NCI-H2196 (cell line): ENCODE measurements around the gene CMTM7.
"Not testable (repeated sequence)": the region's sequence is repeated elsewhere in the genome, so short reads cannot be mapped to it uniquely, and the experiment has no call there.

Source experiments
- DNase-seq: peaks from one replicate; lab custom pipeline; 2025; ENCODE audit not compliant: unreplicated experiment; lab: John Stamatoyannopoulos, UW

Gene CMTM7

DNA sequence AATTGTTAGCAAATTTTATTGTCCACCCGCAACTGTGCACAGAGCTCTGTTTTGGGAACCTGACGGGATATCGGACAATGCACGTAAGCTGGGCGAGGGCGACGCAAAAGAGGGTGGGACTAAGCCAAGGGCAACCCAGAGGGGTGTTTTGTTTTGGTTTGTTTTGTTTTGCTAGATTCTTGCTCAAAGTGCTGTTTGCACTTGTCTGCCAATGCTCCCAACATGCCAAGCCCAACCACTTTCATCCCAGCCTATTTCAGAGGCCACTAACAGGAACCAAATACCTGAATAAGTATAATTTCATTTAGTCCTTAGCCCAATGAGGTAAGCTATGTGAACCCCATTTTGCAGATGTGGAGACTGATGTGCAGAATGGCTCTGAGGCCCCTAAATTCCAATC is 9.7 kb upstream of the CMTM7 start:
- no peak for DNase-seq

DNA sequence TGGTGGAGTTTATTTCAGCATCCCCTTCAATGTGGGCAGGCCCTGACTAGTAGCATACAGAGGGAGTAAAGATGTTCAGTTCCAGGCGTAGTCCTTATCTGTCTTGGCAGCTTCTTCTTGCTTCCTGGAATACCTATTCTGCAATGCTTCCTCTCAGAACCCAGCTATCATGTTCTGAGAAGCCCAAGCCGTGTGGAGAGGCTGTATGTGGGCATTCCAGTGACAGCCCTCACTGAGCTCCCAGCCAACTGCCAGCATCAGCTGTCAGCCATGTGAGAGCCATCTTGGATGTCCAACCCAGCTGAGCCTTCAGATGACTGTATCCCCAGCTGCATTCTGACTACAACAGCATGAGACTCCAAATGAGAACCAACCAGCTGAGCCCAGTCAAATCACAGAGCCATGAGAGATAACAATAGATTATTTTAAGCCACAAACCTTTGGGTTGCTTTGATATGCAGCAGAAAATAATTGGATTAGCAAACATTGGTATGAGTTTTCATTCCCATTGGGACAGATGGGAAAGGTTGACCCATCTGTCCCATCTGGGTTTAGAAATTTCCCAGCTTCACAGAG is 8.4 kb upstream of the CMTM7 start:
- DNase-seq = no peak

GRCh38 chr3:32384938-32385337 is 6.7 kb upstream of the CMTM7 start:
- DNase-seq = no peak

DNA sequence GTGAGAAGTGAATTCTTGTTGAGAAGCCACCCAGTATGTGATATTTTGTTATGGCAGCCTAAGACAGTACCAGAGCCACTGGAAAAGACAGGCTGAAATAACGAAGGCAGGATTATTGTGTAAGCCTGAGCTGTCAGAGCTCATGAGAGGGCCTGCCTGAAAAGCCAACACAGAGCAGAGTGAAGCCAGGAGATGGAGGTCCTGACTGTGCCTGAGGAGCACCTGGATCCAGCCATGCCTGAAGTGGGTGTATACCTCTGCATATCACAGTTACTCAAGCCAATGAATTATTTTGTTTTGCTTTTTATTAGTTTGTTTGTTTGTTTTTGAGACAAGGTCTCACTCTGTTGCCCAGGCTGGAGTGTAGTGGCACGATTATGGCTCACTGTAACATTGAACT is 4.1 kb upstream of the CMTM7 start:
- DNase-seq = no peak

DNA sequence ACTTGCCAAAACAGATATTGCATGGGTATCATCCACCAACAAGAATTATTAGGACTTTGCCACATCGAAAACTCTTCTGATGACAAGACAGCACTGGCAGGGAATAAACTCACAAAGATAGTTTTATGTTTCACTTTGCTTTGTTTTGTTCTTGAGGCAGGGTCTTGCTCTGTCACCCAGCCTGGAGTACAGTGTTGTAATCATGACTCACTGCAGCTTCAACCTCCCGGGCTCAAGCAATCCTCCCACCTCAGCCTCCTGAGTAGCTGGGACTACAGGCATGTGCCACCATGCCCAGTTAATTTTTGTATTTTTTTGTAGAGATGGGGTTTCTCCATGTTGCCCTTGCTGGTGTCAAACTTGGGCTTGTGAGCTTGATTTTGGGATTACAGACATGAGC is 2.1 kb upstream of the CMTM7 start:
- DNase-seq = not testable (repeated sequence)

DNA sequence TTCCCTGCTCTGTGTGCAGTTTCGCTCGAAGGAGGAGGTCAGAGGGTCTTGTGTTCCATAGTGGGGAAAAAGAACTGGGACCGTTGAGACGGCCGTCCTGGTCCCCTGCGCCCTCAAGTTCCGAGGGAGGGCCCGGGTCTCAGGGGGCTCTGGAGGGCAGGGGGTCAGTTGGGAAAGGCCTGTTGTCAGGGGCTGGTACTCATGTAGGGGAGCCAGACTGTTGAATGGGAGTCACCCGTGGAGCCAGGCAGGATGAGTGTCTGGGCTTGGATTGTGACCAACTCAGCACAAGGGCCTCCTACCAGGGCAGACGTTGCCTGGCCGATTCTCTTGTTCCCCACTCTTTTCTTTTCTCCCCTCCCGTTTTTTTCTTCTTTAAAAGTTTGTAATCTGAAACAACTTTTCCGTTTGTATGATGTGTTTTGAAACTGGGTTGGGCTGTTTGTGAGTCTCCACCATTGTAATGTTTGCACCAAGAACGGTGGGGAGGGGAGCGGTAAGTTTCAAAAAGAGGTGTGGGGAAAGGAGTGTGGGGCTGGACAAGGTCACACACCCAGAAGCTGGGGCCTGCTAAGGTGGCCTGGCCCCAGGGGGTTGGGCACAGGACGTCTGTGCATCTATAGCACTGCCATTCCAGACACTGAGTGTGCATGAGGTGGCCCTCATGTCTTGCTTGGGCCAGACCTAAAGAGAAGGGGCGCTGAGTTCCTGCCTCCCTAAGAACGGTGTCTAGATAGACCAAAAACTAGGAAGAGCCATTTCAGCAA is 1.1 kb downstream of the CMTM7 start:
- DNase-seq = no peak

- DNase-seq = no peak
These were observed 3.8 kb downstream of the CMTM7 start for GRCh38 chr3:32395496-32395895.

- no peak for DNase-seq
These were observed 6.3 kb downstream of the CMTM7 start for GRCh38 chr3:32397941-32398340.

GRCh38 chr3:32398531-32398930 is 6.9 kb downstream of the CMTM7 start:
- DNase-seq = no peak

DNA sequence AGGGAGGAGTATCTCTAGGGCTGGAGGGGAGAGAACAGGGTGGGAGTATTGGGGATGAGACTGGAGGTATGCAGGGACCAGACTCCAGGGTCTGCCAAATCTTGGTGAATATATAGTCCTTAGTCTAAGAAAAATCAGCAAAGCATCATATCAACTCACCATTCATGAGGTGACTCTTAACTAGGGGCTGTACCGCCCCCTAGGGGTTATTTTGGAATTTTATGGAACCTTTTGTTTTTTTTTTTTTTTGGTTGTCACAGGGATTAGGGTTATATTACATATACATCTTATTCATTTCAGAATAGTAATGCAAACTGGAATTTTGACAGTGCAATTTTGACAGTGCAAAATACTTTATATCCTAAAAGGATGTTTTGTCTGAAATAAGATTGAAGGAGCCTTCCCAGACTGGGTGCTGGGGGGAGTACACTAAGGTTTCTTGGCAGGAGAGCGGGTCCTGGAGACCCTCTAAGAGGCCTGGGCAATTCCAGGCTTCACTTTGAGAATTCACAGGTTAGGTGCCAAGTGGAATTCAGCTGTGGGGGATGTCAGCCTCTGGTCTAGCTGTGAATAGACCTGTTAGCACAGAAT is 7.5 kb downstream of the CMTM7 start:
- peak; percentile 40 for DNase-seq

- DNase-seq = no peak
These were observed 9.5 kb downstream of the CMTM7 start for GRCh38 chr3:32401126-32401525.

DNA sequence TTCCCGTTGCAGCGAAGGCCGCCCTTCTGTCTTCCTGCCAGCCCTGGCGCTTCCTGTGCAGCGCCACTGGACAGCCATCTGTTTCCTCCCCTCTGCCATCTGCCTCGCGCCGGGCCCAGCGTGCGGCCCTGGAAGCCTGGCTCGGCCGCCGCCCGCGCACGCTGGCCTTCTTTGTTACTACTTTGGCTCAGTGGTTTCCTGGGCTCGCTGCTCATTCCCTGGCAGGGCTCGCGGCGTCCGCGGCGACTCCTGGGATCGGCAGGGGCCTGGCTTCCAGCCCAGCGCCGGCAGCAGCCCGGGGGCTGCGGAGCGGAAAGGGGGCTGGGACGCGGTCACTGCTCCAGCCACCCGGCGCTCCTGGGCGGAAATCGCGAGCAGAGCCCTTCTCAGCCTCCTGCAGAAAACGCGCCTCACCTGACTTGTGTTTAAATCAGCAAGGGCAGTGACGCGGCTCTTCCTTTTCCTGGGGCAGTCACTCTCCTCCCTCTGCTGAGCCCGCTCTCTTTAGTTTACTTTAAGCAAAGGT is 10.0 kb downstream of the CMTM7 start:
- peak; percentile 55 for DNase-seq

GRCh38 chr3:32403663-32404062 is 12.0 kb downstream of the CMTM7 start:
- DNase-seq = peak; percentile 43

- no peak for DNase-seq
These were observed 13.1 kb downstream of the CMTM7 start for GRCh38 chr3:32404714-32405113.

GRCh38 chr3:32405155-32405554 is 13.5 kb downstream of the CMTM7 start:
- no peak for DNase-seq

DNA sequence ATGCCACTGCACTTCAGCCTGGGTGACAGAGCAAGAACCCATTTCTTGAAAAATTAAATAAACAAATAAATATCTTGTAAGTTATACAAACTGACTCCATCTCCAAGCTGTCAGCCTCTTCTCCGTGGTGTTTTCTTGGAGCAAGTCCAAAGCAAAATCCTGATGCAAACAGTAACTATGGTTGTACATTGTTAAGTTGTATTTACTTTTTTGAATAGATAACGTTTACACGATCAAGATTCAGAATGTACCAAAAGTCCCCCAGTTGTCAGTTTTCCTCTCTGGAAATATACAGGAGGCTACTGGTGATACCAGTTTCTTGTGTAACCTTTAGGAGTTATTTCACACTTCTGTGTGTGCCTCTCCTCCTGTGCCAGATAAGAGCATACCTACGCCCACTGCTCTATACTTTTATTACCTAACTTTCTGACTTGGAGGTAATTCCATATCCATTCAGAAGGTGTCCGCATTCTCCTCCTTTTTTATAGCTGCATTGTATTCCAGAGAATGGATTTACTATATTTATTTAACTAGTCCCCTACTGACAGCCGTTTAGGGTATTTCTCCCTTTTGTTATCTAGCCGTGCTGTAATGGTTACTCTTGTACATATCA is 14.2 kb downstream of the CMTM7 start:
- DNase-seq = no peak

GRCh38 chr3:32406486-32407408 is 15.1 kb downstream of the CMTM7 start:
- DNase-seq = peak; percentile 23

DNA sequence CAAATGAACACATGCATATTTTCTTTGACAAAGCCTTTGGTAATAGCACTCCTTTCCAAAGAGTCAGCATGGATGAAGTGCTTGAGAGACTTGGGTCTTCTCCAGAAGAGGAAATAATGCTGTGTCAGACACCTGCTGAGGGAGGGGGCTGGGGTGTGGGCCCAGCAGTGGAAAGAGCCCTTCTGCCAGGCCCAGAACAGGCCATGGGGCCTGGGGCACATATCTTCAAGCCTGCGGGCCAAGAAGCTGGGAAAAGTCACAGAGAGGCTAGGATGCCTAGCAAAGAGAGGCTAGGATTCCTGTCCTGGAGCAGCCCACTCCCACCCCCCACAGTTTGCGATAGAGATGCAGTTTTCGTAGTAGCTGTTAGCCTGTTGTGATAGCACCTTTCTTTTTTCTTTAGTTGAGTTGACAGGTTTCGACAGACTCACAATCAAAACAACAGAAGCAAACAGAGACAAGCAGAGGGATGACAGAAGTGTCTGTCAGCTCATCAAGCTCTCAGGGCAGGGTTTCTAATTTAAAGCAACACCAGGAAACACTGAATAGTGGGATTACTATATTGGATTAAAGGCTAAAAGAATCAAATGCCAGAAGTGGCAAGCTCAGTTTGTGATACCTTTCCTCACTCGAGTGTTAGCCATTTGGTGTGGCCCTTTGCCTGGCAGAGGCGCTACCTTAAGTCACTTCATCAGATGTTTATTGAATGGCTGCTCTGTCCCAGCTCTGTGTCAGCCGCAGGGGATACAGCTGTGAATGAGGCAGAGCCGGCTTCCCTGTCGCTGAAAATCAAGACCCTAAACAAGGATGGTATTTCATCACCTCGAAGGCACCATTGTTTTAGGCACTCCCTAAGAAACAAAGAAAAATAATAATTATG is 19.0 kb downstream of the CMTM7 start:
- DNase-seq = peak; percentile 31

DNA sequence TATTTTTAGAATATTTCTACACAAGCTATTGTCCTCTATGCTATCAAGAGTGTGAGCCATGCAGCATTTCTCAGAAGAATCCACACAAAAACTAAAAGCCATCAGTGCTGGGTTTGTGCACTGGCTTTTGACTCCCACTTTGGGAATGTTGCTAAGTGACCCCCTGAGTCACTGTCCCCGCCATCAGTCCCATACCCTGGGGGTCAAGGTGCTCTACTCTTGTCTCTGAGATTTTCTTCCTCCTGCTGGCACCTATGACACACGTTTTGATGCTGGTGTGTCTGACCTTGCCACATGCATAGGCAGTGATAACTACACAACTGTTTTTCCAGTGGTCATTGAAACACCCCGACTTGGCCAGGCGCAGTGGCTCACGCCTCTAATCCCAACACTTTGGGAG is 19.8 kb downstream of the CMTM7 start:
- DNase-seq = no peak

DNA sequence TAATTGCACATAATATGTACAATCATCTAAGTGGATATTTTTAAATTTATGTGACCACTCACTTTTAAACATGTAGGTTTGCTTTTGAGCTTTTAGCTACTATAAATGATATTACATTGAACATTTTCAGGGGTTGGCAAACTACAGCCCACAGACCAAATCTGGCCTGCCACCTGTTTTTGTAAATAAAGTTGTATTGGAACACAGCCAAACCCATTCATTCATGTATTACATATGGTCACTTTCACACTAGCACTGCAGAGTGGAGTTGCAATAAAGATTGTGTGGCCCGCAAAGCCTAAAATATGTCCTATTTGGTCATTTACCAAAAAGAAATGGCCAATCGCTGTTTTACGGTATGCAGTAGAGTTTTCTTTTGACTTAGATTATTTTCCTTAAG is 21.2 kb downstream of the CMTM7 start:
- no peak for DNase-seq
